OCI-LY3 (cell line): ENCODE results near the gene VAV2.

Experiments used
- H2AFZ ChIP-seq: fragments of 200-600, 300-600 bp; shearing (Covaris generic); 2 replicates; pipeline ENCODE4 v1.6.0; 2014; ENCODE audit warnings: antibody characterized with exemption, low read depth, low read length
- H3K27ac ChIP-seq: fragments of 200-600, 300-600 bp; sonication (generic); 2 replicates; pipeline ENCODE4 v1.5.1; 2014; ENCODE audit warnings: mild to moderate bottlenecking, low read length, moderate library complexity, mixed read lengths
- H3K27me3 ChIP-seq: fragments of 200-600, 300-600 bp; sonication (generic); 2 replicates; pipeline ENCODE4 v1.6.1; 2014; ENCODE audit warnings: low read depth, low read length, mixed read lengths
- H3K36me3 ChIP-seq: fragments of 200-600, 300-600 bp; sonication (generic); replicated peaks from 2 replicates; pipeline ENCODE3; 2014; ENCODE audit warnings: low read depth, low read length, mixed read lengths
- H3K4me1 ChIP-seq: fragments of 300-600, 200-600 bp; sonication (generic); 2 replicates; pipeline ENCODE4 v1.6.1; 2014; ENCODE audit warnings: low read length, mixed read lengths
- H3K4me2 ChIP-seq: fragments of 200-600, 300-600 bp; sonication (generic); 2 replicates; pipeline ENCODE4 v1.6.1; 2014; ENCODE audit warnings: low read length, mixed read lengths
- H3K4me3 ChIP-seq: fragments of 300-600, 200-600 bp; sonication (generic); 2 replicates; pipeline ENCODE4 v1.5.1; 2014; ENCODE audit warnings: antibody characterized with exemption, mild to moderate bottlenecking, low read length, moderate library complexity
- H3K79me2 ChIP-seq: fragments of 300-600, 200-600 bp; shearing (Covaris generic); 2 replicates; pipeline ENCODE4 v1.6.1; 2014; ENCODE audit warnings: mild to moderate bottlenecking, low read length, mixed read lengths
- H3K9ac ChIP-seq: fragments of 300-600, 200-600 bp; shearing (Covaris generic); 2 replicates; pipeline ENCODE4 v1.6.0; 2014; ENCODE audit warnings: mild to moderate bottlenecking, low read length, moderate library complexity
- H3K9me3 ChIP-seq: fragments of 200-600, 300-600 bp; shearing (Covaris generic); 2 replicates; pipeline ENCODE4 v1.6.1; 2014; ENCODE audit warnings: low read length, mixed read lengths; ENCODE audit not compliant: insufficient read depth
- H4K20me1 ChIP-seq: fragments of 200-600, 300-600 bp; sonication (generic); 2 replicates; pipeline ENCODE4 v1.6.1; 2016; ENCODE audit warnings: low read length, mixed read lengths; ENCODE audit not compliant: insufficient read depth
- CTCF ChIP-seq: fragments of 200-600, 300-600 bp; sonication (generic); IDR thresholded peaks from 2 replicates; pipeline ENCODE4 v1.5.1; 2014; ENCODE audit warnings: antibody characterized with exemption, low read length, low read depth
- EZH2phosphoT487 ChIP-seq: fragments of 200-600 bp; shearing (Covaris generic); IDR thresholded peaks from 2 replicates; pipeline ENCODE4 v1.6.1; 2018; ENCODE audit warnings: antibody characterized with exemption, mixed run types, low read depth

Gene VAV2

GRCh38 chr9:133913571-133914369, 78.4 kb downstream of the VAV2 start:
- Histone ChIP-seq H3K27ac (no peak overlapping the region), H3K36me3 (peaks cover 9% of the 10 kb centered on the region), H3K27me3 (no peaks in the 10 kb centered on the region), H3K4me3 (no peak overlapping the region), H3K79me2 (peaks cover 82% of the 10 kb centered on the region), H3K4me2 (no peak overlapping the region), H4K20me1 (peaks cover 90% of the 10 kb centered on the region), H3K4me1 (no peaks in the 10 kb centered on the region), H2AFZ (no peak overlapping the region), H3K9ac (no peak overlapping the region), H3K9me3 (no peaks in the 10 kb centered on the region)
- TF ChIP-seq EZH2phosphoT487 (no peak), CTCF (no peak)

- no peak overlapping the region for H3K4me2 ChIP-seq
- H3K27ac ChIP-seq: no peak overlapping the region
- peaks cover 89% of the 10 kb centered on the region for H4K20me1 ChIP-seq
- TF ChIP-seq EZH2phosphoT487: no peak
- TF ChIP-seq CTCF: no peak
- no peak overlapping the region for H2AFZ ChIP-seq
- H3K27me3 ChIP-seq: no peaks in the 10 kb centered on the region
- H3K4me1 ChIP-seq: no peaks in the 10 kb centered on the region
- H3K79me2 ChIP-seq: peaks cover 91% of the 10 kb centered on the region
- no peak overlapping the region for H3K9ac ChIP-seq
- H3K36me3 ChIP-seq: peaks cover 9% of the 10 kb centered on the region
- no peak overlapping the region for H3K4me3 ChIP-seq
- no peaks in the 10 kb centered on the region for H3K9me3 ChIP-seq
Measured at GRCh38 chr9:133910855-133911514, 81.1 kb downstream of the VAV2 start.

- H3K79me2 ChIP-seq: peaks cover 88% of the 10 kb centered on the region
- peaks cover 13% of the 10 kb centered on the region for H3K36me3 ChIP-seq
- no peak overlapping the region for H2AFZ ChIP-seq
- H3K9me3 ChIP-seq: no peaks in the 10 kb centered on the region
- no peak overlapping the region for H3K4me2 ChIP-seq
- no peak overlapping the region for H3K4me3 ChIP-seq
- TF ChIP-seq EZH2phosphoT487 (no peak), CTCF (no peak)
- no peak overlapping the region for H3K9ac ChIP-seq
- no peak overlapping the region for H3K27ac ChIP-seq
- peaks cover 85% of the 10 kb centered on the region for H4K20me1 ChIP-seq
- H3K4me1 ChIP-seq: no peaks in the 10 kb centered on the region; the same call in 1 of the 2 replicates
- H3K27me3 ChIP-seq: no peaks in the 10 kb centered on the region
Measured at GRCh38 chr9:133906932-133907910, 84.9 kb downstream of the VAV2 start.
